HG03442 (cell line): ENCODE data around the gene KIF25.

Experiments
- ATAC-seq: cut with Tn5 transposase; IDR thresholded peaks from one replicate; pipeline ENCODE4 v1.9.1; 2021; ENCODE audit warnings: mild to moderate bottlenecking, moderate library complexity; ENCODE audit not compliant: unreplicated experiment

KIF25 gene

DNA sequence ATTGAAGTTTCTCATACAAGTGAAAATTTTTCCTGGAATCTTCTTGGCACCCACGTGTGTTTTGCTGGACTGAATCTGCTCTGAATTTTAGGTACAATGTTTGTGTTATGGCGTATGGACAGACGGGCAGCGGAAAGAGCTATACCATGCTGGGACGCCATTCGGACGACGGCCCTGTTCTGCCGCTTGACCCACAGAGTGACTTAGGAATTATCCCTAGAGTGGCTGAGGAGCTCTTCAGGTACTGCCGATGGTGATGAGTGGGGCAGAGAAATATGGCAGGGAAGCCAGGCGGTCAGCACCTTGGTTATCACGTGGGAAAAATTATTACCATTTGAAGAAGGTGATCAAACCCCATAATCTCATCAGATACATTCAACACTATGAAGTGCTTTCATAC lies 36.3 kb downstream of the KIF25 start:
- no peak for ATAC-seq

DNA sequence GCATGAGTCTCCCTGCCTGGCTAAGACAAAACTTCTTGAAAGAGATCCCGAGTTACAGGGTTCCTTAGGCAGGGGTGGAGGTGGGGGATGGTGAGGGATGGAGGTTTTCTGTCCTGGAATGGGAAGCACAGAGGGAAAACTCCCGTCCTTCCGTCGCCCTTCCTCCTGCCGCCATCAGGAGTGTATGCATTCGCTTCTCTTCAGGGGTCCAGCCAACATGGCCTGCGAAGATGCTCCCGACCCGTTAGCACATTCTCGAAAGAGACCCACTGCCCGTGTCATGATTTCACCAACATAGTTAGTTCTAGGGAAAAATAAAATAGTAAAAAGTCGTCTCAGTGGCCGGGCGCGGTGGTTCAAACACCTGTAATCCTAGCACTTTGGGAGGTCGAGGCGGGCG lies 37.1 kb downstream of the KIF25 start:
- ATAC-seq, result no peak

GRCh38 chr6:168035098-168035660 lies 37.7 kb downstream of the KIF25 start:
- no peak for ATAC-seq

DNA sequence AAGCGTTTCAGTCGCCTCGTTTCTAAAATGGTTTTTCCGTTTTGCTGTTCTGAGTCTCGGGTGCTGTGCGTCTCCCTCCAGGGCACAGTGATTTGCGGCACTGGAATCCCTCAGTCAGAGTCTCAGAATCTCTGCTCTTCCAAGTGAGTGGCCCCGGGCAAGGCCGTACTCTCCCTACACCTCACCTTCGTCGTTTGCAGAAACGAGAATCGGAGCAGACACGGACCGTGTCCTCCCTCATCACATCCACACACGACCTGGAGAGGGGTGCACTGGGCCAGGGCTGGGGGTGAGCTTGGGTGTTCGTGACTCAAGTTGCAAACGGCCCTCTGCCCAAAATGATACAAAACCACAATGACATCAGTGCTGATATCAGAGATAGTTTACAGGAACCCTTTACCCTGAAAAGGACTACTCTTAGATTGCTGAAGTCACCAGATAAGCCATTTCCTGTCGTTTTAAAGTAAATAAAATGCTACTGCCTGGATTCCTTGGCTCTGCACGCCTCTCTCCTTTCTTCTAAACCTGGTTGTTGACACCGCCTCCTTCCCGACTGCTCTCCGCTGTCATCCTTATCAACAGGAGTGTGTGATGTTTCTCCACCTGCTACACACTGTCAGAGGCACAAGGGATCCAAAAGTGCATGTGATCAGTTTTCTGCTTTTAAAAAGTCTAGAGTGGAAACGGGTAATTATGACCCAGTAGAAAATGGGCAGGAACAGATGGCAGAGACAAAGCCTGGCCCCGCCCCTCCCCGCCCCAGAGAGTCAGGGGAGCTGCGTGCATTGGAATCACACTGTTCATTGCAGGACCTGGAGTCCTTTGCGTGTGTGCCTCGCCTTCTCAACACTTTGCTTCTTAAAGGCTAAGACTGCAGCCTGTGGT lies 38.4 kb downstream of the KIF25 start:
- no peak for ATAC-seq

- ATAC-seq, result no peak
Measured at GRCh38 chr6:168037242-168037641, 39.8 kb downstream of the KIF25 start.

- ATAC-seq, result no peak
Measured at GRCh38 chr6:168037856-168038255, 40.4 kb downstream of the KIF25 start.

- no peak for ATAC-seq
Measured at GRCh38 chr6:168038576-168039140, 41.2 kb downstream of the KIF25 start.

DNA sequence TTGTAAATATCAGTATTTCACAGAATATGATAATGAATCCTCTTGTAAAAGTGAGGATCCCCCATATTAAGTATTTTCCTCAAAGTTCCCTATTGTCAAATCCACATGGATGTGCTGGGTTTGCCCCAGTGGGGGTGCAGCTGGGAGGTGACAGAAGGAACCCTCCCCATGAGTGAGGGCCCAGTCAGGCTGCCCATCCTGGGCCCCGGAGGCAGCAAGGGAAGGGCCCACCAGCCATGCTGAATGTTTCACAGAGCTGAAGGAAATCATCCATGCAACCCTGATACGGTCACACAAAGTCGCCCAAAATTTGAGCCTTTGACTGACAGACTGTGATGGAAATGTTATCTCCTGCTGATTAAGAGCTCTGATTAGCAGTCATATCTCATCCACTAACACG lies 41.8 kb downstream of the KIF25 start:
- no peak for ATAC-seq

DNA sequence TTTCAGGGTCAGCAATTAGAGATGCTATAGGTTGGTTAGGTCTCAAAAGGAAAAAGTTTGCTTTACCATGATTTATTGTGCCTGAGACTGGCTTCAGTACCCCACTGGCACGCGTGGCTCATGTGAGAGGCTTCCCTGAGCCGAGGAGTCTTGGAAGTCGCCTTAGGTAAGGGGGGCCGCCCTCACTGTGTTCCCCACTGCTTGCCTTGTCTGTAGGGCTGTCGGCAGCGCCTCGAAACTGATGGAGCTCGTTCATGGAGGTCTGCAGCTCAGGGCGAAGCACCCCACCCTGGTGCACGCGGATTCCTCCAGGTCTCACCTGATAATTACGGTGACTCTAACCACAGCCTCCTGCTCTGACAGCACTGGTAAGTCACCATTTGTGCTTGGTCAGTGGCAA lies 42.4 kb downstream of the KIF25 start:
- no peak for ATAC-seq

GRCh38 chr6:168040856-168041496 lies 43.5 kb downstream of the KIF25 start:
- ATAC-seq, result no peak

- no peak for ATAC-seq
Measured at GRCh38 chr6:168041928-168042327, 44.5 kb downstream of the KIF25 start.

DNA sequence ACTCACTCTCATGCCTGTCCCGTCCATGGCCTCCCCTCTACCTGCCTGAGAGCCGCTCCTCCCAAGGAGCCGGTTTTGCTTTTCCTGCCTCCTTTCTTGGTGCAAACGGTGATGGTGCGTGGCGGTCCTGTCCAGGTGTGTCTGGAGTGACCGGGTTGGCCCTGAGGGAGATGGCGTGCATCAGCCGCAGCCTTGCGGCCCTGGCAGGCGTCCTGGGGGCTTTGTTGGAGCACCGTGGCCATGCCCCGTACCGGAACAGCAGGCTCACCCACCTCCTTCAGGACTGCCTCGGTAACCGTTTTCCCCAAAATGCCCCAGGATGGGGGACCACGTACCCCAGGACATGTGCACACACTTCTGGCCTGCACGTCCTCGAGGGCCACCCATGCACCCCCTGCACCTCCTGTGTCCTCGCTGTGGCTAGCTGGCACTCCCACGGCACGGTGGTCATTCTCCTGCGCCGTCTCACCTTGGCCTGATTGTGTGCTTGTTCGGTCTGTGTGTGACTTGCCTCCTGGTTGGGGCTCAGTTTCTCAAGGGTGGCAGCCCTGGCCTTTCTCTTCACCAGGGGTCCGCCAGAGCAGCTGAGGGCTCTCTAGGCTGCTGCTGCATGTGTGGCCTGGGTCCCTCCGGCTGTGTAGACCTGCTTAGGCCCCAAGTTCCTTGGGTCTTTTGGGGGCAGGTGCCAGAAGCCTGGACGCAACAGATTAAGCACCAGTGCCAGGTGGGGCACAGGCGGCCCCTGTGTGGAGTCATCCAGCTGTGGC lies 45.1 kb downstream of the KIF25 start:
- ATAC-seq, result no peak

DNA sequence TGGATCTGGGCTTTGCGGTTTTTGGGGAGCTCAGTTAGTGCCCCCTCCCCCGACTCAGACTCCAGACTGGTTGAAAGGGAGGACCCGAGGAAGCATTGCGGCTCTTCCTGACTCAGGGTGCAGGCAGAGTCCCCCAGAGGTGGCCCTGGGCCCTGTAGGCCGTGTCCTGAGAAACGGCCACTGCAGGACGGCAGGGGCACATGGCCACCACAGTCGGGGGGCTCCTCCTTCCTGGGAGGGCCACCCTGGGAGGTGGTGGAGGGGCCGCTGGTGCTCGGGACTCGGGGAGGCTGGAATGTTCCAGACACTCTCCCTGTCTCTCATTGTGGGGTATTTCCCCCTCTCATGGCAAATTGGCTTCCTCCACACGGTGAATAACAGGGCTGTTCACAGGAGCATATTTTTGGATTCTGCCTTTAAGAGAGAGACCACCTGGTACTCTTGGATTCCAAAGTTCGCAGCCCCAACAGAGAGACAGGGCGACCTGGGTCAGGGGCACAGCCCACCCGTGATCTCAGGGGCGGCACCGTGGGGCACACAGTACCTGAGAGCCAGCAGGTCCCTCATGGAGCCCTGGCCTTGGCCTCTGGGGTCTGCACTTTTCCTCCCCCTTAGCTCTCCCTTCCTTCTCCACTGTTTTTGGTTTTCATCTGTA lies 45.8 kb downstream of the KIF25 start:
- no peak for ATAC-seq

GRCh38 chr6:168043848-168044415 lies 46.5 kb downstream of the KIF25 start:
- ATAC-seq, result no peak

GRCh38 chr6:168044521-168045130 lies 47.2 kb downstream of the KIF25 start:
- no peak for ATAC-seq

GRCh38 chr6:168045141-168045691 lies 47.7 kb downstream of the KIF25 start:
- ATAC-seq, result no peak

DNA sequence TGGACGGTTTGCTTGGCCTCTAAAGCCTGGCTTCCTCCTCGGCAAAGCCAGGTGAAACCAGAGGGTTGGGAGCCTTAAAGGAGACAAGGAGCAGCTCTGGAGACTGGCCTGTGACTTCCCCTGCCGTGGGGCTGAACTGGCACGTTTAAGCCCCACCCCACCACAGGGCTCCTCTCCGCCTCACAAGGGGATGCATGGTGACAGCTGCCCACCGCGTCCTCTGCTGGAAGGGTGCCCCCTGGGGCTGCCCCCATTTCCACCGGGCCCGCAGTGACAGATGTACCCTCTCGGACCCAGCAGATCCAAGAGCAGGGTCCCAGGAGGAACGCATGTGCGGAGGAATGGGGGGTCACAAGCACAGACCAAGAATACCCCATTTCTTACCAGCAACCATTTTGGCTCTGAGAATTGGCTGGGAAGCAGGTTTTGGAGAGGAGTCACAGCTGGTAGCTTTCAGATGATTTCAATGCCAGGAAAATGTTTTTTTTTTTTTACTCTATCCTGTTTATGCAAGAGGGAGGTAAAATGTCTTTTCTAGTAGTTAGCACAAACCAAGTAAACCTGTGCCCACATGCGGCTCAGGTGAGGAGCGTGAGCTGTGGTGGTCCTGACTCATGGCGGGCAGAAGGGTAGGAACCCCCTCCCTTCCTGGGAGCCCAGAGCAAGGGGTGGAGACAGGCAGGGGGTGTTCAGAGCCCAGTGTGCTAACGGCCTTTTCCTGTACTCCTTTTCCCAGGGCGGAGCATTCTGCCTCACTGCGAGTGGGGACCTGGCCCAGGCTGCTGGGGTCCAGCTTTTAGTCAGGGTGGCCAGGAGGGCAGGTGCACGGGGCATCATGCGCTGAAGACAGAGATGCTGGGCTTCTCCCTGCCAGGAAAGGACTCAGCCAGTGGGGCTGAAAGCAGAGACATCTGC lies 48.5 kb downstream of the KIF25 start:
- ATAC-seq, result no peak

- ATAC-seq, result no peak
Measured at GRCh38 chr6:168046696-168047095, 49.2 kb downstream of the KIF25 start.
